HepG2 (cell line): ENCODE data around the gene HSPA5. TPM values are rescaled to one million over a fixed set of nuclear protein-coding genes. Genes with fewer than 3 reads are reported as not detected.
A peak's percentile ranks its signal among the peaks of the same experiment; 100 is the strongest.

Experiments
- HHEX ChIP-seq: IDR thresholded peaks from 2 replicates; pipeline ENCODE4 v1.6.1; 2016; ENCODE audit warnings: control low read depth
- MAFG ChIP-seq: sonication (generic); formaldehyde crosslinking; IDR thresholded peaks from 2 replicates; pipeline ENCODE4 v1.5.1; 2020; ENCODE audit warnings: mild to moderate bottlenecking, missing genetic modification reagents
- NONO ChIP-seq, 2 experiments: fragments of 450-650 bp in 1 of 2; sonication (generic) in 1 of 2; formaldehyde crosslinking in 1 of 2; IDR thresholded peaks in 1 of 2; conservative IDR thresholded peaks in 1 of 2; 2 replicates each; pipeline versions ENCODE4 v1.6.1 to v1.8.0; 2017 to 2022; ENCODE audit warnings: mild to moderate bottlenecking in 1 of 2, missing genetic modification reagents in 1 of 2, moderate library complexity in 1 of 2
- PHF8 ChIP-seq: sonication (generic); formaldehyde crosslinking; IDR thresholded peaks from 2 replicates; pipeline ENCODE4 v1.5.0; 2020; ENCODE audit warnings: missing genetic modification reagents
- RXRB ChIP-seq: IDR thresholded peaks from 2 replicates; pipeline ENCODE4 v1.6.1; 2016; ENCODE audit warnings: borderline replicate concordance, missing genetic modification reagents, missing compliant biosample characterization
- SALL1 ChIP-seq: sonication (generic); formaldehyde crosslinking; IDR thresholded peaks from 2 replicates; pipeline ENCODE4 v1.8.0; 2022; ENCODE audit warnings: mild to moderate bottlenecking, missing genetic modification reagents
- SMAD3 ChIP-seq: sonication (generic); formaldehyde crosslinking; IDR thresholded peaks from 2 replicates; pipeline ENCODE4 v1.4.0; 2020; ENCODE audit warnings: missing genetic modification reagents
- SRSF1 ChIP-seq: fragments of 200-400 bp; formaldehyde crosslinking; optimal IDR thresholded peaks from 2 replicates; pipeline ENCODE3; 2017; ENCODE audit warnings: mild to moderate bottlenecking, low read depth, low read length, moderate library complexity
- ZNF34 ChIP-seq: sonication (generic); formaldehyde crosslinking; IDR thresholded peaks from 2 replicates; pipeline ENCODE4 v1.4.0; 2020; ENCODE audit warnings: mild to moderate bottlenecking, missing genetic modification reagents, borderline replicate concordance
- ZNF792 ChIP-seq: IDR thresholded peaks from 2 replicates; pipeline ENCODE4 v1.6.1; 2016
- polyA plus RNA-seq, 8 experiments: library from polyadenylated mRNA; depleted of rRNA in 3 of 8; stranded (reverse) in 7 of 8; unstranded in 1 of 8; fragments of >200 nt; fragmentation: Illumina TruSeq in 4 of 8; extraction: Trizol in 4 of 8; gene quantifications; 2 replicates each; pipeline versions ENCODE4 v1.2.1 to v1.2.3, GENCODE V29; 2011 to 2016; ENCODE audit warnings: low read depth in 4 of 8, missing spikeins in 1 of 8, mixed read lengths in 1 of 8; ENCODE audit not compliant: insufficient read depth in 1 of 8
- total RNA-seq, 5 experiments: library from RNA; depleted of rRNA; stranded (reverse); fragments of >200 nt; fragmentation: Illumina TruSeq; extraction: Trizol; gene quantifications; 2 replicates each; pipeline ENCODE4 v1.2.3, GENCODE V29; 2016; ENCODE audit warnings: low read depth in 1 of 5
- TF ChIP-seq, protein P1 (sequence below): sonication (generic); formaldehyde crosslinking; conservative IDR thresholded peaks from 2 replicates; pipeline ENCODE4 v1.4.0; 2020; ENCODE audit warnings: mild to moderate bottlenecking, missing genetic modification reagents, moderate library complexity
- TF ChIP-seq, protein P2 (sequence below): sonication (generic); formaldehyde crosslinking; IDR thresholded peaks from 2 replicates; pipeline ENCODE4 v1.4.0; 2020; ENCODE audit warnings: missing genetic modification reagents, mild to moderate bottlenecking, borderline replicate concordance
- TF ChIP-seq, protein P3 (sequence below), 2 experiments: sonication (generic) in 1 of 2; formaldehyde crosslinking in 1 of 2; IDR thresholded peaks; 2 replicates each; pipeline versions ENCODE4 v1.6.1 to v1.9.0; 2014 to 2022; ENCODE audit warnings: antibody characterized with exemption in 1 of 2, borderline replicate concordance in 1 of 2, inconsistent platforms in 1 of 2, low read depth in 1 of 2, missing genetic modification reagents in 1 of 2
- TF ChIP-seq, protein P4 (sequence below): sonication (generic); formaldehyde crosslinking; IDR thresholded peaks from 2 replicates; pipeline ENCODE4 v1.4.0; 2020; ENCODE audit warnings: mild to moderate bottlenecking, missing genetic modification reagents

The HSPA5 gene
- total and polyA plus RNA-seq, 2 of the 13 experiments (the other 11 are each of a cell fraction or from before 2014, with no cell fraction given), result 201 to 206 TPM

DNA sequence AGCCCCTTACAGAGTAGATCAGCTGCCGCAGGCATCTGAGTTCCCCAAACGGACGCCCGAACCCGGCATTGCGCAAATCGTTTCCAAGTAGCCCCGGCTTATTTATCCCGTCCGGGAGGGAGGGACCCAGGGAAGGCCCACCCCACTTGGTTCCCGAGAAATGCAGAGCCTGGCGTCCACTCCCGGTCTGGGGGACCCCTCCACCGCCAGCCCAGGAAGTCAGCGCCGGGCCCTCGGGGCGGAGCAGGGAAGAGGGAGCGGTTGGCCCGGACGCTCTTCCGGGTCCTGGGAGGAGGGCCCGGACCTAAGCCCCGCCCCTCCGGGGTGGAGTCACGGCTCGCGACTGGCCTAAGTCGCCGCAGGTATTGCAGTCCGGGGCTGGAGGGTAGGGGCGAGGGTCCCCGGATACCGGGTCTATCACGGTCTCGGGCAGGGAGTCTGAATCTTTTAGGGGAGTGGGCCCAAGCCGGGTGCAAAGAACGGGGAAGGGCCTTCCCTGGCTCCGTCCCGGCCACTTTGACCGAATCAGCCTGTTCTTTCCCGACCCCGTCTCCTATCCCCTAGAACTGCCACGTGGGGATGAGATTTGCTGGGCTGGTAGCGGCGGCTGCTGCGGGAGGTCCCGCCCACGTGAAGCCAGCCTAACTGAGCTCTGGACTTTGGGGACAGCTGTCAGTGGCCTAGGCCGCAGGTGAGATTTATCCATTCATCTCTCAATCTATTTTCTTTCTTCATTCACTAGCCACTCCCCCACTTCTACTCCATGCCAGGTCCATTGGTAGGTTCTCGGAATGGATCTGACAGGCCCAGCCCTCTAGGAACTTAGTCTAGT lies 40.7 kb downstream of the HSPA5 start, which contains the start of gene RABEPK (continued):
- TF ChIP-seq, protein P1, sequence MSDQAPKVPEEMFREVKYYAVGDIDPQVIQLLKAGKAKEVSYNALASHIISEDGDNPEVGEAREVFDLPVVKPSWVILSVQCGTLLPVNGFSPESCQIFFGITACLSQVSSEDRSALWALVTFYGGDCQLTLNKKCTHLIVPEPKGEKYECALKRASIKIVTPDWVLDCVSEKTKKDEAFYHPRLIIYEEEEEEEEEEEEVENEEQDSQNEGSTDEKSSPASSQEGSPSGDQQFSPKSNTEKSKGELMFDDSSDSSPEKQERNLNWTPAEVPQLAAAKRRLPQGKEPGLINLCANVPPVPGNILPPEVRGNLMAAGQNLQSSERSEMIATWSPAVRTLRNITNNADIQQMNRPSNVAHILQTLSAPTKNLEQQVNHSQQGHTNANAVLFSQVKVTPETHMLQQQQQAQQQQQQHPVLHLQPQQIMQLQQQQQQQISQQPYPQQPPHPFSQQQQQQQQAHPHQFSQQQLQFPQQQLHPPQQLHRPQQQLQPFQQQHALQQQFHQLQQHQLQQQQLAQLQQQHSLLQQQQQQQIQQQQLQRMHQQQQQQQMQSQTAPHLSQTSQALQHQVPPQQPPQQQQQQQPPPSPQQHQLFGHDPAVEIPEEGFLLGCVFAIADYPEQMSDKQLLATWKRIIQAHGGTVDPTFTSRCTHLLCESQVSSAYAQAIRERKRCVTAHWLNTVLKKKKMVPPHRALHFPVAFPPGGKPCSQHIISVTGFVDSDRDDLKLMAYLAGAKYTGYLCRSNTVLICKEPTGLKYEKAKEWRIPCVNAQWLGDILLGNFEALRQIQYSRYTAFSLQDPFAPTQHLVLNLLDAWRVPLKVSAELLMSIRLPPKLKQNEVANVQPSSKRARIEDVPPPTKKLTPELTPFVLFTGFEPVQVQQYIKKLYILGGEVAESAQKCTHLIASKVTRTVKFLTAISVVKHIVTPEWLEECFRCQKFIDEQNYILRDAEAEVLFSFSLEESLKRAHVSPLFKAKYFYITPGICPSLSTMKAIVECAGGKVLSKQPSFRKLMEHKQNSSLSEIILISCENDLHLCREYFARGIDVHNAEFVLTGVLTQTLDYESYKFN (CRISPR knock-in tag), result no peak; the same call in 1 of the 2 replicates
- no peak for TF ChIP-seq MAFG (CRISPR knock-in tag)
- TF ChIP-seq NONO (IDR thresholded peaks at IDR 0.05), result no peak
- TF ChIP-seq NONO (CRISPR knock-in tag; conservative IDR thresholded peaks at IDR 0.05), result peak; percentile 63; the same call in 1 of the 2 replicates
- TF ChIP-seq, protein P2, sequence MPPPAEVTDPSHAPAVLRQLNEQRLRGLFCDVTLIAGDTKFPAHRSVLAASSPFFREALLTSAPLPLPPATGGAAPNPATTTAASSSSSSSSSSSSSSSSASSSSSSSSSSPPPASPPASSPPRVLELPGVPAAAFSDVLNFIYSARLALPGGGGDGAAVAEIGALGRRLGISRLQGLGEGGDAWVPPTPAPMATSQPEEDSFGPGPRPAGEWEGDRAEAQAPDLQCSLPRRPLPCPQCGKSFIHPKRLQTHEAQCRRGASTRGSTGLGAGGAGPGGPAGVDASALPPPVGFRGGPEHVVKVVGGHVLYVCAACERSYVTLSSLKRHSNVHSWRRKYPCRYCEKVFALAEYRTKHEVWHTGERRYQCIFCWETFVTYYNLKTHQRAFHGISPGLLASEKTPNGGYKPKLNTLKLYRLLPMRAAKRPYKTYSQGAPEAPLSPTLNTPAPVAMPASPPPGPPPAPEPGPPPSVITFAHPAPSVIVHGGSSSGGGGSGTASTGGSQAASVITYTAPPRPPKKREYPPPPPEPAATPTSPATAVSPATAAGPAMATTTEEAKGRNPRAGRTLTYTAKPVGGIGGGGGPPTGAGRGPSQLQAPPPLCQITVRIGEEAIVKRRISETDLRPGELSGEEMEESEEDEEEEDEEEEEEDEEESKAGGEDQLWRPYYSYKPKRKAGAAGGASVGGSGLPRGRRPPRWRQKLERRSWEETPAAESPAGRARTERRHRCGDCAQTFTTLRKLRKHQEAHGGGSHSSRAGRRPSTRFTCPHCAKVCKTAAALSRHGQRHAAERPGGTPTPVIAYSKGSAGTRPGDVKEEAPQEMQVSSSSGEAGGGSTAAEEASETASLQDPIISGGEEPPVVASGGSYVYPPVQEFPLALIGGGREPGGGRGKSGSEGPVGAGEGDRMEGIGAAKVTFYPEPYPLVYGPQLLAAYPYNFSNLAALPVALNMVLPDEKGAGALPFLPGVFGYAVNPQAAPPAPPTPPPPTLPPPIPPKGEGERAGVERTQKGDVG (CRISPR knock-in tag), result 0 out of 2 replicates have a peak, but pooled peaks have one; percentile 59
- no peak for TF ChIP-seq ZNF34 (CRISPR knock-in tag)
- peak; percentile 83 for TF ChIP-seq SALL1 (CRISPR knock-in tag)
- TF ChIP-seq PHF8 (CRISPR knock-in tag), result peak; percentile 88
- peak; percentile 56 for TF ChIP-seq SRSF1
- peak; percentile 7; the same call in 1 of the 2 replicates for TF ChIP-seq HHEX (CRISPR knock-in tag)
- no peak for TF ChIP-seq RXRB (CRISPR knock-in tag)
- TF ChIP-seq SMAD3 (CRISPR knock-in tag), result no peak
- TF ChIP-seq, protein P3, sequence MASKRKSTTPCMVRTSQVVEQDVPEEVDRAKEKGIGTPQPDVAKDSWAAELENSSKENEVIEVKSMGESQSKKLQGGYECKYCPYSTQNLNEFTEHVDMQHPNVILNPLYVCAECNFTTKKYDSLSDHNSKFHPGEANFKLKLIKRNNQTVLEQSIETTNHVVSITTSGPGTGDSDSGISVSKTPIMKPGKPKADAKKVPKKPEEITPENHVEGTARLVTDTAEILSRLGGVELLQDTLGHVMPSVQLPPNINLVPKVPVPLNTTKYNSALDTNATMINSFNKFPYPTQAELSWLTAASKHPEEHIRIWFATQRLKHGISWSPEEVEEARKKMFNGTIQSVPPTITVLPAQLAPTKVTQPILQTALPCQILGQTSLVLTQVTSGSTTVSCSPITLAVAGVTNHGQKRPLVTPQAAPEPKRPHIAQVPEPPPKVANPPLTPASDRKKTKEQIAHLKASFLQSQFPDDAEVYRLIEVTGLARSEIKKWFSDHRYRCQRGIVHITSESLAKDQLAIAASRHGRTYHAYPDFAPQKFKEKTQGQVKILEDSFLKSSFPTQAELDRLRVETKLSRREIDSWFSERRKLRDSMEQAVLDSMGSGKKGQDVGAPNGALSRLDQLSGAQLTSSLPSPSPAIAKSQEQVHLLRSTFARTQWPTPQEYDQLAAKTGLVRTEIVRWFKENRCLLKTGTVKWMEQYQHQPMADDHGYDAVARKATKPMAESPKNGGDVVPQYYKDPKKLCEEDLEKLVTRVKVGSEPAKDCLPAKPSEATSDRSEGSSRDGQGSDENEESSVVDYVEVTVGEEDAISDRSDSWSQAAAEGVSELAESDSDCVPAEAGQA (IDR thresholded peaks at IDR 0.05; ENCODE audit: low read depth), result no peak
- TF ChIP-seq, protein P3 (CRISPR knock-in tag; IDR thresholded peaks at IDR 0.05; ENCODE audit: borderline replicate concordance), result no peak
- TF ChIP-seq ZNF792 (CRISPR knock-in tag), result no peak; the same call in 1 of the 2 replicates
- TF ChIP-seq, protein P4, sequence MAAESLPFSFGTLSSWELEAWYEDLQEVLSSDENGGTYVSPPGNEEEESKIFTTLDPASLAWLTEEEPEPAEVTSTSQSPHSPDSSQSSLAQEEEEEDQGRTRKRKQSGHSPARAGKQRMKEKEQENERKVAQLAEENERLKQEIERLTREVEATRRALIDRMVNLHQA, result no peak
